ENCODE results near the gene SPATA21. TPM values are rescaled to one million over a fixed set of nuclear protein-coding genes. Genes with fewer than 3 reads are reported as not detected.
"Not testable (repeated sequence)": the region's sequence is repeated elsewhere in the genome, so short reads cannot be mapped to it uniquely, and the experiment has no call there.

Gene SPATA21
- total RNA-seq, 1 donor from 2014 or later: not detected

DNA sequence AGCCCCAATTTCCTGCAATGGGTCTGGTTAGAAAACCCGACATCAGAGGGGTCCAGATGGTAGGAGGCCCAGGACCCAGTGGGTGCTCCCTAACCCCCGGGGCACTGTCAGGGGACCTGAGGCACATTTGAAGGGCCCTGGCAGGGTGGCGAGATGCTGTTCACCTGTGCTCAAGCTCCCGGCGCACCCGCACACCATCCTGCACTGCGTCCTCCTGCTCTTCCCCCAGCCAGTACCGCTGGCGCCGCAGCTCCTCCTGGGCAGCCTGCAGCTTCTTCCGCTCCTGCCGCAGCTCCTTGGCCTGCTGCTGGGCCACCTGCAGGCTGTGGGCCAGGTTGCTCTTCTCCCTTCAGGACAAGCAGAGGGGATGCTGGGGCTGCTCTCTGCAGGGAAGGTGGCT is 40.9 kb upstream of the SPATA21 start:
- no peak for TF ChIP-seq CTCF (IDR thresholded peaks at IDR 0.05; ENCODE audit: borderline replicate concordance)
- intact Hi-C loops (cut with micrococcal nuclease): no loop called here
- Histone ChIP-seq H3K9me3 (replicated peaks) (no peaks in the 10 kb centered on the region), H3K4me1 (no peaks in the 10 kb centered on the region), H3K4me3 (no peak overlapping the region), H3K36me3 (peaks cover 93% of the 10 kb centered on the region), H3K27me3 (ENCODE audit: low read depth) (no peaks in the 10 kb centered on the region), H3K27ac (replicated peaks) (no peak overlapping the region)
- DNase-seq: no peak

- DNase-seq; intact Hi-C loops (cut with micrococcal nuclease): not testable (repeated sequence)
Observed at GRCh38 chr1:16475771-16476770, 38.8 kb upstream of the SPATA21 start.

DNA sequence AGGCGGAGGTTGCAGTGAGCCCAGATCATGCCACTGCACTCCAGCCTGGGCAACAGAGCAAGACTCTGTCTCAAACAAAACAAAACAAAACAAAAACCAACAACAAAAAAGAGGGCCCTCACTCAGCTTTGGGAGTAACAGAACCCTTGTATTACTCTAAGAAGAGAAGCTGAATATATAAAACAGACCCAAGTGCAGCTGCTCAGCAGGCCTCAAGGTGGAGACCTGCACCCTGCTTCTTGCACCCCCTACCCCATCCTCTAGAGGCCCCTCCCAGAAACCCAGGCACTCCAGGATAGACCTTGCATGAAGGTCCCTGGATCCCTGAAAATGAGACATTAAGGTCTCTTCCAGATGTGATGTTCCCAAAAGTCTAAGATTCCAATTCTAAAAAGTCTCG is 37.7 kb upstream of the SPATA21 start:
- peaks cover 74% of the 10 kb centered on the region for H3K36me3 ChIP-seq
- H3K27me3 ChIP-seq (ENCODE audit: low read depth); H3K4me3 ChIP-seq; H3K4me1 ChIP-seq; H3K9me3 ChIP-seq (replicated peaks); DNase-seq; H3K27ac ChIP-seq (replicated peaks); intact Hi-C loops (cut with micrococcal nuclease): not testable (repeated sequence)

More at GRCh38 chr1:16475771-16476770, 38.8 kb upstream of the SPATA21 start:
- not testable (repeated sequence) for H3K27ac ChIP-seq (replicated peaks); H3K27me3 ChIP-seq (ENCODE audit: low read depth); H3K9me3 ChIP-seq (replicated peaks); H3K4me3 ChIP-seq; H3K4me1 ChIP-seq
- peaks cover 86% of the 10 kb centered on the region for H3K36me3 ChIP-seq

DNA sequence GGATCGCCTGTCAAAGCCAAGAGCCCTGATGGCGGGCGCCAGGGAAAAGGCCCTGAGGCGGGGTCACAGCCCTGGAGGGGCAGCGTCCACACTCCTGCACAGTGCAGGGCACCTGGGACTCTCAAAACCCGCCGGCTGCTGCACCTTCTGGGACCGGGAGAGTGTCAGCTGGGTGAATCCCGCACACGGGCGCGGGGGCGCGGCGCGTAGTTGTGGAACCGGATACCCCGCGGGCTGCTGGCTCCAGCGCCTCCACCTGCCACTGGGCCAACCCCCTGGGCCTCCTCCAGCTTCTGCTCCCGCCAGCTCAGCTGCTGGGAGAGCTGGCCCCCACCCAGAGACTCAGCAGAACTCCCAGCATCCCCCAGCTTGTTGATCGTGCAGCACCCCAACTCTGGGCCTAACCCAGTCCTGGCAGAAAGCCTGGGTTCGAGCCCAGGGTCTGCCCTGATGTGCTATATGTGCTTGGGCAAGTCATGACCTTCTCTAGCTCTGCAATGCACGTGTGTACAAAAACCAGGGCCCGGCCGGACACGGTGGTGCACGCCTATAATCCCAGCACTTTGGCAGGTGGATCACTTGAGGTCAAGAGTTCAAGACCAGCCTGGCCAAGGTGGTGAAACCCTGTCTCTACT is 37.1 kb upstream of the SPATA21 start:
- intact Hi-C loops (cut with micrococcal nuclease): no loop called here
- Histone ChIP-seq H3K9me3 (replicated peaks) (no peaks in the 10 kb centered on the region), H3K36me3 (peaks cover 69% of the 10 kb centered on the region), H3K4me1 (no peaks in the 10 kb centered on the region), H3K27ac (replicated peaks) (no peak overlapping the region), H3K4me3 (no peak overlapping the region), H3K27me3 (ENCODE audit: low read depth) (no peaks in the 10 kb centered on the region)
- DNase-seq: no peak
- no peak for TF ChIP-seq CTCF (IDR thresholded peaks at IDR 0.05; ENCODE audit: borderline replicate concordance)

DNA sequence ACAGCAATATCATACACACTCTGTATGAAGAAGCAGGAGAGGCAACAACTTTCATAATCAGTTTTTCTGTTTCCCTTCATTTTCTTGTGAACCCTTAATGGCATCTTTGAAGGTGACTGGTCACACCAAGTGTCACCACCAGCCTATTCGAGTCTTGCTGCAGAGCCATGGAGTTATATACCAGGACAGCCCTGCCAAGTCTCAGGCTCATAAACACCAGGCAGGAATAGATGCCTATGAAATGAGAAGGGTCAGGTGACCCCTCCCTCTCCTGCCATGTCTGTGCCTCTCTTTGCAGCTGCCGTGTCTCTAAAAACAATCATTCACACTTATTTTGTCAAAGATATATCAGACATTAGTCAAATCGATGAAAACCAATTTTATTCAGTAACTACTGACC is 31.3 kb upstream of the SPATA21 start:
- Histone ChIP-seq H3K4me3 (no peak overlapping the region), H3K4me1 (no peaks in the 10 kb centered on the region), H3K27me3 (ENCODE audit: low read depth) (no peaks in the 10 kb centered on the region), H3K27ac (replicated peaks) (no peak overlapping the region), H3K36me3 (peaks cover 17% of the 10 kb centered on the region), H3K9me3 (replicated peaks) (no peaks in the 10 kb centered on the region)
- DNase-seq: no peak
- intact Hi-C loops (cut with micrococcal nuclease): no loop called here
- TF ChIP-seq CTCF (IDR thresholded peaks at IDR 0.05; ENCODE audit: borderline replicate concordance): no peak

DNA sequence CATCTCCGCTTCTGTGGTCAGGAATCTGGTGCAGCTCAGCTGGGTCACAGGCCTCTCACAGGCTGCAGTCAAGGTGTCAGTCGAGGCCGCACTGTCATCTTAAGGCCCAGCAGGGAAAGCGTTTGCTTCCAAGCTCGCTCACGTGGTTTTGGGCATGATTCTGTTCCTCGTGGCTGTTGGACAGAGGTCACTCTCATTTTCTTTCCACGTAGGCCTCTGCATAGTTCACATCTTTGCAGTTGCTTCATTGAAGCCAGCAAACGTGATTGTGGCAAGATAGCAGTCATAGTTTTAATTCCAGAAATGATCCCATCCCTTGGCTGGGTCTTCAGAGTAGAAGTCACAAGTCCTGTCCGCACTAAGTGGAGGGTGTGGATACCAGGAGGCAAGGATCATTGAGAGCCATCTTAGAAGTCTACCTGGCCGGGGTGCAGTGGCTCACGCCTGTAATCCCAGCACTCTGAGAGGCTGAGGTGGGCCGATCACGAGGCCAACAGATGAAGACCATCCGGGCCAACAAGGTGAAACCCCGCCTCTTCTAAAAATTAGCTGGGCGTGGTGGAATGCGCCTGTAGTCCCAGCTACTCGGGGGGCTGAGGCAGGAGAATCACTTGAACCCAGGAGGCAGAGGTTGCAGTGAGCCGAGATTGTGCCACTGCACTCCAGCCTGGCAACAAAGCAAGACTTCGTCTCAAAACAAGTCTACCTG is 27.8 kb upstream of the SPATA21 start:
- TF ChIP-seq CTCF (IDR thresholded peaks at IDR 0.05; ENCODE audit: borderline replicate concordance): no peak
- Histone ChIP-seq H3K4me1 (no peaks in the 10 kb centered on the region), H3K36me3 (peaks cover 18% of the 10 kb centered on the region), H3K9me3 (replicated peaks) (no peaks in the 10 kb centered on the region), H3K4me3 (no peak overlapping the region), H3K27ac (replicated peaks) (no peak overlapping the region), H3K27me3 (ENCODE audit: low read depth) (no peaks in the 10 kb centered on the region)
- intact Hi-C loops (cut with micrococcal nuclease): no loop called here
- DNase-seq: no peak

Measured in left ventricle myocardium inferior (tissue), 1 donor.